ENCODE results near the gene TSPO.
"Not testable (repeated sequence)": the region's sequence is repeated elsewhere in the genome, so short reads cannot be mapped to it uniquely, and the experiment has no call there.

TSPO gene

DNA sequence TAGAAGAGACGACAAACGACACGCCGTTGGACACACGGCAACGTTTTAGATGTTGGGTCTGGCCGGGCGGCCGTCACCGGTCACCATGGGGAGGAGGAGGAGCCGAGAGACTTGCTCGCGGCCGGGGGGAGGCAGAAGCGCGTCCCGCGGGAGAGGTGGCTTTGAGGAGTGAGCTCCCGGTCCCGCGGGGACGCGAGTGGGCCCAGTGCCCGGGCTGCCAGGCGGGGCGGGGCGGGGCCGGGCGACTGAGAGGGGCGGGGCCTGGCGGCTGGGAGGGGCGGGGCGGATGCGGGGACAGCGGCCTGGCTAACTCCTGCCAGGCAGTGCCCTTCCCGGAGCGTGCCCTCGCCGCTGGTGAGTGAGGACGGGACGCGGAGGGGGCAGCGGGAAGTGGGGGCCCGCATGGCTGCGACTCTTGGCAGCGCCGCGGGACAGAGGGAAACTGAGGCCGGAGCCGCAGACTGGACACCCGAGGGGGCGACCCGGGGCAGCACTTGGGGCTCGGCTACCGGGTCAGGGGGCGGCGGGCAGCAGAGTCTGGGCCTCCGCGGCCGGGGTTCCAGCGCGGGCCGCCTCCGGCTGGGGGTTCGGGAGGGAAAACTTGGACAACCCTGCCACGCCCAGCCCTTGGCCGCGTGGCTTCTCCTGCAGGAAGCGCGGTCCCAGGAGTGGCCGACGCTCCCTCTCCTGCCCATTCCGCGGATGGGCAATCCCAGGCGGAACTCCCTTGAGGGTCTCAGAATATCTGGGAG lies at the start of gene TSPO:
TSPO (plus strand) TSS at position 309 of the 752 bp plus-strand sequence. CDS start 7,680 bp downstream, outside the sequence.
- no peak for DNase-seq

DNA sequence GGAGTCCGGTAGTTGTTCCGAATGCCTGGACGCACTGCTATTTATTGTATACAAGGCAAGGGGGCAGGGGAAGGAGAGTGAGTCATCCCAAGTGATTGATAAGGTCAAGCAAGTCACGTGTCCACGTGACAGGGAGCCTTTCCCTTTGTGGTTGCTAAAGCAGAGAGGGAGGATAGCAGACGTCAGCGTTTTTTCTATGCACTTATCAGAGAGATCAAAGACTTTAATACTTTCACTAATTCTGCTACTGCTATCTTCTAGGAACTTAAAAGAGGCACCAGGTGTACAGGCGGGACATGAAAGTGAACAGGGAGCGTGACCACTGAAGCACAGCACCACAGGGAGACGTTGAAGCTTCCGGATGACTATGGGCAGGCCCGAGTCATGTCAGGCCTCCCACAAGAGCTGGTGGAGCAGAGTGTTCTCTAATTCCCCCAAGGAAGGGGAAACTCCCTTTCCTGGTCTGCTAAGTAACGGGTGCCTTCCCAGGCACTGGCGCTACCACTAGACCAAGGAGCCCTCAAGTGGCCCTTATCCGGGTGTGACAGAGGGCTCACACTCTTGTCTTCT lies 47.2 kb upstream of the TSPO start:
- not testable (repeated sequence) for DNase-seq

DNA sequence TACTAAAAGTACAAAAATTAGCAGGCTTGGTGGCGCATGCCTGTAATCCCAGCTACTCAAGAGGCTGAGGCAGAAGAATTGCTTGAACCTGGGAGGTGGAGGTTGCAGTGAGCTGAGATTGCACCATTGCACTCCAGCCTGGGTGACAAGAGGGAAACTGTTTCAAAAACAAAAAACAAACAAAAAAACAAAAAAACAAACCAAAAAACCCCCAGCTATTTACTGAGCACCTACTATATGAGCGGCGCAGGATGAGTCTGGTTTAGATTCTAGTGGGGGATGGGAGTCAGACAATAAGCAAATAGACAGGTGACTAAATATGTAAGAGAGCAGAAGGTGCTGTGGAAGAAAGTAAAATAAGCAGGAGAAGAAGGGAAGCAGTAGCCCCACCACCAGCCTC lies 46.4 kb upstream of the TSPO start:
- DNase-seq: not testable (repeated sequence)

DNA sequence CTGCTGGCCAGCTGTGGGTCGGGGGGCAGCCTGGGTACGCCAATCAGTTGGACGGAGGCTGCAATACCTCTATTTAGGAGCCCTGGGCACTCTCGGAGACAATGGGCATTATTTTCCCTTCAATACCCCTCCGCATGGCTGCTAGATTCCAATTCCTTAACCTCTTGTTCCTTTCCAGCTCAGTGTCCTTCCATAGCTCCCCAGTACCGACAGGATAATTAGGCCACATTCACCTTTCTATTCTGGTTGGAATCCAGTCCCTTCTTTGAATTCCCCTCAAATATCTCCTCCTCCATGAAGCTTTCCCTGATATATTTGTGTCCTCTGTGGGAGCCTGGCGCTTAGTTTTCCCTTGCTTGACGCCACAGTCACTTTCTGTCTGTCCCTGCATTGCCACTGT lies 45.1 kb upstream of the TSPO start:
- DNase-seq: no peak

DNA sequence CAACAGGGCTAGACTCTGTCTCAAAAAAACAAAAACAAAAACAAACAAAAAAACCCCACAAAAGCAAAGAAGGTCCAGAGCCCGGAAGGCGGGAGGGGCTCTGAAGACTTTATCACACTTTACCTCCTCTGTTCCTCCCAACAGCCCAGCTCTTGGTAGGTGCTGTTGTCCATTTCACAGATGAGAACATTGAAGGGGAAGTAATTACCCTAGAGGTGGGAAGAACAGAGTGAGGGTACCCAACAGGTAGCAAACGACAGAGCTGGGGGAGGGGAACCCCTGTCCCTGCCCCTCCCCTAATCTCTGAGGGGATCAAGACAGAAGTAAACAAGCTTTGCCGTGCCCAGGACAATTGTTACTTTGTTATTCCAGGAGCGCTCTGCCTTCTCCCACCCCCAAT lies 41.8 kb upstream of the TSPO start:
- no peak for DNase-seq

DNA sequence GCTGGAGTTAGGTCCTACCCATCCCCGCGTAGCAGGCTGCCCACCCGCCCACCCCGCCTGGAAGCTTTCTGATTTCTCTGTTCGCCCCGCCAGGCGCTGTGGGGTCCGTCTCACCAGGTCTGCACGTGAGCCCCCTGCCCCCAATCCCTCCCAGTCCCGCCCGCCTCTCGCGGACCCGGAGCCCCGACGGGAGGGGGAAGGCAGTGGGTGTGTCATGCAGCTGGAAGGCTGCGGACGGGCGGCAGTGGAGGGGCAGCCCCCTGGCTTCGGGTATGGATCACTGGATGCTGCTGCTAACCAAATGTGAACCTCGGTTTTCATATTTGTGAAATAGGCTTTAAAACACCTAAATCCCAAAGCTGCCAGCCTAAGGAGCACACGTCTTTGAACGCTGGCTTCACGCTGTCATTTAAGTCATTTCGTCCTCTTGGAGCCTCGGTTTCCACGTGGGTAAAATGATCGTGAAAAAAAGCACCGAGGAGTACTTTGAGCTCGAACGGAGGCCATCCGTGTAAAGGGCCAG lies 41.4 kb upstream of the TSPO start:
- DNase-seq: no peak

DNA sequence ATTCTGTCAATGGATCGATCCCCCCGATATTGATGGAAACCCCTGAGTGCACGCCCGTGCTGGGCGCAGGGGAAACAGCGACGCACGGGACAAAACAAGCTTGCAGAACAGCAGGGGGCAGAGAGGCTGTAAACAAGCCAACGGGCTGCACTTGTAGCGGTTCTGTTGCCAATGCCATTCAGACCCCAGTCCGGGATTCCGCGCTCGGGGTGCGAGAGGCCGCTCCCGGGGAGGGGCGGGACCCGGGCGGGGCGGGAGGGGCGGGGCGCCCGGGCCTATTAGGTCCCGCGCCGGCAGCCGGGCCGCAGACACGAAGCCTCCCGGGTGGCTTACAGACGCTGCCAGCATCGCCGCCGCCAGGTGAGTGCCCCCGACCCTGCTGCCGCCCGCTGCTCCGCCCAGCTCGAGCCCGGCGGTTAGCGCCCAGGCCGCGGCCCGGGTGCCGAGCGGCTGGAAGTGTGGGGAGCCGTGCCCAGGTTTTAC lies 40.9 kb upstream of the TSPO start, which contains the start of gene BIK:
BIK (plus strand) TSS at position 307 of the 483 bp plus-strand sequence. CDS start 13,273 bp downstream, outside the sequence.
- no peak for DNase-seq

DNA sequence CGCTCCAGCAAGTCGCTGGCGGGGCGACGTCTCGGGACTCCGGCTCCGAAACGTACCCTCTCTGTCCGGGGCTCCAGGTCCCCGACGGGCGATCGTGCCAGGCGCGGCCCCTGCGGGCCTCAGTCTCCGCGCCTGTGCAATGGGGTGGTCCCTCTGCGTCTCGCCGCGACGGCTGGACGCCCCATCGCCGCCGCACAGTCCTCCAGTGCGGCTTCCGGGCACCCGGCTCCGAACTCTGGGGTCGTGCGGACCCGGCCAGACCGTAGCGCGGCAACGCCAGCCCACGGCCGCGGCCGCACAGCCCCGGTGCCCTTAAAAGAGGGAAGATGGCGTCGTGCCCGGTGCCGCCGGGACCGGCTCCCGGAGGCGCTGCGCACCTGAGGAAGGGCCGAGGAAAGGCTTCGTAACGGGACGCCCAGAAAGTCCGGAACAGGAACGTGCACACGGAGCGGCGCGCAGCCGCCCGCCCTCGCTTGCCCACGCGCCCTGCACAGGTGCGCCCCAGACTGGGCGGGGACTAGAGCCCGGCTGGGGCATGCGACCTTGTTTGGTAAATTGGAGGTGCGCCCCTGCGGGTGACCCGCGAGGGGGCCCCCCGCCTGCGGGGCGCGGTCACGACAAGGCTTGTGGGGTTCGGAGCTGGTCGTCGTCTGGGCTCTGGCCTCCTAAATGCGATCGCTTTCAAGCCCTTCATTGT lies 40.3 kb upstream of the TSPO start:
- DNase-seq: no peak

DNA sequence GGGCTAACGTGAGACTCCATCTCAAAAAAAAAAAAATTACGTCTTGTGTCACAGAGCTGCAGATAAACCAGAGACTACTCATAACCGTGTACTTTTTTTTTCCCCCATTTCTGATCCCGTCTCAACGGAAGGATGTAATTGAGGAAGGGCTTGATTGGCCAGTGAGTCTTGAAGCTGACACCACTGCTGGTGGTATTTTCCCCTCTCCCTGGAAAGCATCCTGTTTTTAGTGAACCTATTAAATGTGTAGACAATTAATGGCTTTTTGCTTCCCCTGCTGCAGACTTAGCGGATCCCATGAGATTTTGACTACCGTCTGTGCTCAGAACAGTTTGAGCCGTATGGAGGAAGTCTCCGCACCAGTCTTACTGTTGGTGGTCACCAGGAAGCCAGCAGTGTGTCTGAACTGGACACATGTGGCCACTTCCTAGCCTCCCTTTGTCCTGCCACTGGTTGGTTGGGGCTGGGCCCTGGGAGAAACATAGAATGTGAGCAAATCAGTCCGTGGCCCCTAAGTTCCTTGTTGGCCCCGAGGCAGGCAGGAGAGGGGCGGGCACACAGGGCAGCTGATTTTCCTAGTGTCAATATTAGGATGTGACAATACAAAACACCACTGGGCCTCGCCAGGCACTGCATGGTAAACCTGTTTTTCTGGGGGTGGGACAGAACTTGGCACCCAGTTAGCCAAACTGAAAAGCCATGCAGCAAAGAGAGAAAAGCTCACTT lies 37.7 kb upstream of the TSPO start:
- no peak for DNase-seq

DNA sequence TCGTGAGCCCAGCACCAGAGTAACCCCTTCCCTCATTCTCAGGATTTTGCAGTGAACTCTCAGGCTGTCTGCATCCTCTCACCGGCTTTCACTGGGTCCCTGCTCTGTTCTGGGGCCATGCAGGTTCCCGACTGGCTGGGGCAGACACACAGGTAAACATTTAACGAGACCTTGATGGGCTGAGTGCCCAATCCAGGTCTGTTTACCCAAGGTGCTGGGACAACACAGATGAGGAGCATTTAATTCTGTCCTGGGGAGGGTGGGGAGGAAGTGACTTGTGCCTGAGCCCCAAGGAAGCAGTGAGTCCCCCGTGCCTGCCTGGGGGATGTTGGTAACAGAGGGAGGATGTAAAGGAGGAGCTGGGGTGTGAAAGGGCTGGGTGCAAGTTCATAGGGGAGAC lies 36.4 kb upstream of the TSPO start:
- DNase-seq: no peak

DNA sequence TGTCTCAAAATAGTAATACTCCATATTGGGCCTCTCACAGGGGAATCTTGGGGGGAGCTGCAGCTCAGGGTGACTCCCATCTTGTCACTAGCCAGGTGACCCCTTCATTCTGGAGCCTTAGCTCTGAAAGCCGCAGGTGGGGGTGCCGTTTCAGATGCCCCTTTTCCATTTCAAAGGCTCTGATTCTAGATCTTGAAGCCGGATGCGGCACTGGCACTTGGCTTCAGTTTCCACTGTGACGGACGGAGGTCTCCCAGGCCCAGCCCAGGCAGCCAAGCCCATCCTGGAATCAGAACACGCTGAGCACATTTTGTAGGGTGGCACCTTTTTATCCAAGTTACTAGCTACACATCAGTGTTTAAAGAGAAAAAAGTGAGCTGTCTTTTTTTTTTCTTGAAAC lies 34.4 kb upstream of the TSPO start:
- no peak for DNase-seq

DNA sequence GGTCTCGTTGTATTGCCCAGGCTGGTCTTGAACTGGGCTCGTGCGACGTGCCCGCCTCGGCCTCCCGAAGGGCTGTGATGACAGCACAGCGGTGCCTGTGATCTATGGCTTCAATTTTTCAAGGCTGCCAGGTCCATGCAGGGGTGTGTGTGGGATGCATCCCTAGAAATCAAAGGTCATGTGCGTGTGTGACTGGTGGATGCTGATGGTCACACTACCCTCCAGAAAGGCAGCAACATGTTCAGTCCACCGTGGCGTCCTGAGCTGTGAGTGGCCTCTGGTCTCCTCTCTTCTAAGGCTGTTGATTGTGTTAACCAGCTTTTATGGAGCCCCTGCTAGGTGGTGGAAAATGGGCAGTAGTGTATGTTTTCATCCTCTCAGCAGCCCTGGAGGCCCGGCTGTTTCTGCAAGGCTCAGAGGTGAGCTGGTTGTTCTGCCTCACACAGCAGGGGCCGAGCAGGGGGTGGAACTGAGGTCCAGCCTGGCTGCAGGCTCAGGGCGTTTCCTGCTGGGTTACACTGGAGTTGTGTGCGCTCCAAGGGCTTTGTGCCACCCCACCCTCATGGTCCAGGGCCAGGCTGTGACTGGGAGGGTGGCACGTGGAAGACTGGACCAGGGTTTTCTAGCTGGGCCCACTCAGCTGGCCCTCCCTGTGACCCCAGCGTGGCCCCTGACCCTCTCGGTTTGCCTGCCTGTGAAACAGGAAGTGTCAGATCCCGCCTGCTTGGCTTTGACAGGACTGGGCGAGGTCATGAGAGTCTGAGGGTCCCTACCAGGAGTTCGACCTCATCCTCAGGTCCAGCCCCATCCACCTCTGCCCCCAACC lies 33.1 kb upstream of the TSPO start:
- no peak for DNase-seq

DNA sequence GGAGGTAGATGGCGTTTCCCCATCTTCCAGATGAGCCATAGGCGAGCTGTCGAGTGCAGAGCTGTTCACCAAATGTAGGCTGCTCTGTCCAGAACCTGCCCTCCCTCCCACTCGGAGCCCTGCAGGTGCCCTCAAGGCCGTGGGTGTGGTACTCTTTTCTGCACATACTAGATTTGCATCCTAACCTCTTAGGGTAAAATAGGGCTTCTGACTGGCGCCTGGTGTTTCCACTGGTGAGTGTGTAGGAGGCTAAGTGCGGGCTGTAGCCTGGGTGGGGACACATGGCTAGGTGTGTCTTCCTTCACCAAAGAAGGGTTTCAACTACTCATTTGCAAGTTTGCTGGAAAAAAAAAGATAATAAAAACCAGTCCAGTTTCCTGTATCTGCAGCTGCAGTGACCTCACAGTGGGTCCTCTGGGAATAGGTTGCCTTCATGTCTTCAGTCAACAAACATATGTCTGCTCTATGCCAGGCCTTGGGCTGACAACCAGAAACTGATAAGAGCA lies 32.4 kb upstream of the TSPO start:
- DNase-seq: no peak

DNA sequence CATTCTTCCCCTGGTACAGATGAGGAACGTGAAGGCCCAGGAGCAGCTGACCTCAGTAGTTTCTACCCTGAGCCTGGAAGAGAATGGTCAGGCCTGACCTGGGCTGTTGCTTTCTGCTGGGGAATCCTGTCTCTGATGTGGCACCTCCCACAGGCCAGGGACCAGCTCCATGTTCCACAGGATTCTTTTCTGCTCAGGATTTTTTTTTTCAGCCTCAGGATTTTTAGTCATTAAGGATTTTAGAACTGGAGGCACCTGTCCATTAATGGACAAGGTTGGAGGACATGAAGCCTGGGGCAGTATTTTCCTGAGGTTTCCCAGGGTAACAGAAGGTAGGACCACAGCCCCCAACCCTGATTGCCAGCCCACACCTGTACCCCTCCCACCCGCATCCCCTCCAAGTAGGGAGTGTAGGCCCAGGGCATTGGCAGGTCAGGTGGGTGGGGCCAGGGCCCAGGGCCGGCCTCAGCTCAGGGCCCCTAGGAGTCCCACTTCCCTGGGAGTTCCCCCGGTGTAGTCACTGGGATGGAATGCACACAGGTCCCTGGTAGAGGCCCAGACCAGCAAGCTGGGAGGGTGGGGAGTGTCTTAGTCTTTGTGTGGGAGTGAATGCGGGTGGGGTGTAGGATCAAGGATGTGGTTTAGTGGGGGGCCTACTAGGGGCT lies 24.7 kb upstream of the TSPO start:
- DNase-seq: no peak

DNA sequence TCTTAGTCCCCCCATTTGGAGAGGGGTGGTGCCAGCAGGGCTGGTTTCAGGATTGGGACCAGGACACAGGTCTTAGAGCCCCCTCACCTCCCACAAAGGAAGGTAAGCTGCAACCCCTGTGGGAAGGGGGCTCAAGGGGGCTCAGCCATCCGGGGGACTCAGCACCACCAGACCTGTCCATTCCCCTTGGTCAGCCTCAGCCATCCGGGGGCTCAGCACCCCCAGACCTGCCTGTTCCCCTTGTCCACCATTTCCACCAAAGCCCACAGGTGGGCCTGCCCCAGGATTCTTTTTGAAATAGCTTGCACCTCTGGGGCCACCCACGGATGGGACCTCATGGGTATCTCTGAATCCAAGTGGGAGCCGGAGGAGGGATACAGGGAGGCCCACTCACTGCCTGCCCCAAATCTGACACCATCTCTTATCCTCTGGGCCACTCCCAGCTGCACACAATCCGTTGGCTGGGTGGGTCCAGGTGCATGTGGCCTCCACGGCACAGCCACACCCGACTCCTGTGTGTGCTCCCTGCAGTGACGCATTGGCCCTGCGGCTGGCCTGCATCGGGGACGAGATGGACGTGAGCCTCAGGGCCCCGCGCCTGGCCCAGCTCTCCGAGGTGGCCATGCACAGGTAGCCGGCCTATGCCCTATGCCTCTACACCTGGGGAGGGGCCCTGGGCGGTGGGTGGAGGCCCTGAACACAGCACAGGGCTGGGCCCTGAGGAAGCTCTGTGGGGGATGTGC lies 24.0 kb upstream of the TSPO start:
- DNase-seq: no peak

DNA sequence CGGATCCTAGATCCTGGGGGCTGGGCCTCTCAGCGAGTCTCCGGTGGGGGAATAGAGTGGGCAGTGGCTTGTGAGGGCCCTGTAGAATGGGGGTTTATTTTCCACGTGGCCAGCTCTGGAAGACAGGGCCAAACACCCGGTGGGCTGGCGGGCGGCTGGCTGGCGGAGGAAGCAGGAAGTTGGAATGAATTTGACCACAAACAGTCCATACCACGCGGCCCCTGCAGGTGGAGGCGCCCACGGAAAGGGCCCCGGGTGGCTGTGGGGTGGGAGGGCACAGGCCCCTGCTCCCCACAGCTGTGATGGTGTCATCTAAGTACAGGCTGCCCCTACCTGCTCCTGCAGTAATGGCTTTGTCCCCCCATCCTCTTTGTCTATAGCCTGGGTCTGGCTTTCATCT lies 23.2 kb upstream of the TSPO start:
- no peak for DNase-seq

DNA sequence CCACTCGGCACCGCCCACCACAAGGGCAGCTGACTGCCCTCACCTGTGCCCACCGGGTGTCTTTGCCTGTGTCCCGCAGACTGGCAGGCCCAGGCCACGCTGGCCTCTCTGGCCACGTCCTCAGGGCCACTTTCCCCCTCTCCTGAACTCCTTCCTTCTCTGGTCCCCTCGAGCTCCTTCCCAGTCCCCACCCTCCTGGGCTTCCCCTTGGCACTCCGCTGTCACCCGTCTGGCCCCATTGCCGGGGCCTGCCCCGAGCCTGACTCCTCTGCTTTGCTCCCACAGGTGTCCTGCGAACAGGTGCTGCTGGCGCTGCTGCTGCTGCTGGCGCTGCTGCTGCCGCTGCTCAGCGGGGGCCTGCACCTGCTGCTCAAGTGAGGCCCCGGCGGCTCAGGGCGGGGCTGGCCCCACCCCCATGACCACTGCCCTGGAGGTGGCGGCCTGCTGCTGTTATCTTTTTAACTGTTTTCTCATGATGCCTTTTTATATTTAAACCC lies 22.4 kb upstream of the TSPO start:
- DNase-seq: peak; percentile 29

DNA sequence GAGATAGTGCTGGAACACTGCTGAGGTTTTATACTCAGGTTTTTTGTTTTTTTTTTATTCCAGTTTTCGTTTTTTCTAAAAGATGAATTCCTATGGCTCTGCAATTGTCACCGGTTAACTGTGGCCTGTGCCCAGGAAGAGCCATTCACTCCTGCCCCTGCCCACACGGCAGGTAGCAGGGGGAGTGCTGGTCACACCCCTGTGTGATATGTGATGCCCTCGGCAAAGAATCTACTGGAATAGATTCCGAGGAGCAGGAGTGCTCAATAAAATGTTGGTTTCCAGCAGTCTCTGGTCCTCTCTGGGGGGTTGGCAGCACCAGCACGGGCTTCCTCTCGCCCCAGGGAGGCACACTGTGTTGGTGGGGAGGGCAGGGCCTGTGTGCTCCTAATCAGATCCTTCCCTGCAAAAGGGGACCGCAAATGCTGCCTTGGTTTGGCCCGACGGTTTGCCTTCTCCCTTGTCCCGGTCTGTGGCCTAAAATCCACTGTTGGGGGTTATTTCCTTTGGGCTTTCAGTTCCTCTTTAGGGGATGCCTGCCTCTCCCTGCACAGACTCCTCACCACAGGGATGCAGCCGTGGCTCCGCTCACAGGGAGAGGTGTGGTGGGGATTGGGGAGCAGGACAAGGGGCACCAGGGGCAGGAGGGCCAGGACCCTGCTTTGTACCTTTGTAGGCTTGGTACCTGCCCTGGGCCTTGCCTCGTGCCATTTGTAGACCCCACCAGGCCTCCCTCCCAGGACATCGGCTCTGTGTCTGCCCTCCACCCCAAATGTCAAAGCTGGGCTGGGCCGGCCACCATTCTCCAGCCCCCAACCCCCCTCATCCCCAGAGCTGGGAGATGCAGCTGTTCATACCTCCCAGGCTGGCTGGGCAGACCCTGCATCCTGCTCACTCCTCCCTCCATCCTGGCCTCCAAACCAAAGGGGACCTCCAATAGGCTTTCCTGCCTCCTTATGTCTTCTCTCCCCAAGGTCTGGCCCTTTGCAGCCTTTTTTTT lies 21.6 kb upstream of the TSPO start:
- DNase-seq: no peak
